ENCODE measurements around the gene CDKL1. TPM values are rescaled to one million over a fixed set of nuclear protein-coding genes. Genes with fewer than 3 reads are reported as not detected.
A peak's percentile ranks its signal among the peaks of the same experiment; 100 is the strongest.
"Not testable (repeated sequence)": the region's sequence is repeated elsewhere in the genome, so short reads cannot be mapped to it uniquely, and the experiment has no call there.

The CDKL1 gene
- polyA plus RNA-seq, 1 donor: 4.6 TPM

- H3K9me3 ChIP-seq (ENCODE audit: control insufficient read depth, low read depth, low read length); H3K4me1 ChIP-seq (ENCODE audit: control insufficient read depth, insufficient read depth, low read length); DNase-seq; H3K4me3 ChIP-seq (ENCODE audit: low read length); H3K27me3 ChIP-seq (ENCODE audit: control insufficient read depth, insufficient read depth, low read length); H3K36me3 ChIP-seq (ENCODE audit: control insufficient read depth, insufficient read depth, low read length); H3K27ac ChIP-seq (ENCODE audit: low read length): not testable (repeated sequence)
- 100% methylated on average over 2 of the region's 3 CpGs for WGBS (ENCODE audit: insufficient coverage, low lambda C conversion rate)
These were observed 82.6 kb downstream of the CDKL1 start for GRCh38 chr14:50314098-50314497.

GRCh38 chr14:50312734-50313054, 84.0 kb downstream of the CDKL1 start:
- Histone ChIP-seq H3K36me3 (ENCODE audit: control insufficient read depth, insufficient read depth, low read length) (peaks cover 3% of the 10 kb centered on the region), H3K9me3 (ENCODE audit: control insufficient read depth, low read depth, low read length) (no peaks in the 10 kb centered on the region), H3K27ac (ENCODE audit: low read length) (peak overlapping the region; percentile 94), H3K4me3 (ENCODE audit: low read length) (peak overlapping the region; percentile 92), H3K27me3 (ENCODE audit: control insufficient read depth, insufficient read depth, low read length) (no peaks in the 10 kb centered on the region), H3K4me1 (ENCODE audit: control insufficient read depth, insufficient read depth, low read length) (peaks cover 3% of the 10 kb centered on the region)
- no peak for DNase-seq
- no CpG with 5 or more reads among the region's 18 CpGs for WGBS (ENCODE audit: insufficient coverage, low lambda C conversion rate)

GRCh38 chr14:50311972-50312733, 84.5 kb downstream of the CDKL1 start, which contains the start of the genes DMAC2L and L2HGDH:
Gene DMAC2L (plus strand): TSS chr14:50312324. CDS start chr14:50321488, 9,164 bp downstream.
Gene L2HGDH (minus strand): TSS chr14:50312229. CDS start chr14:50312150, 79 bp downstream.
- H3K36me3 ChIP-seq (ENCODE audit: control insufficient read depth, insufficient read depth, low read length): peaks cover 3% of the 10 kb centered on the region
- H3K4me1 ChIP-seq (ENCODE audit: control insufficient read depth, insufficient read depth, low read length): peaks cover 3% of the 10 kb centered on the region
- H3K27ac ChIP-seq (ENCODE audit: low read length): peak within 1 kb of the TSS; percentile 94
- H3K9me3 ChIP-seq (ENCODE audit: control insufficient read depth, low read depth, low read length): no peaks in the 10 kb centered on the region
- H3K27me3 ChIP-seq (ENCODE audit: control insufficient read depth, insufficient read depth, low read length): no peaks in the 10 kb centered on the region
- WGBS (ENCODE audit: insufficient coverage, low lambda C conversion rate): no CpG with 5 or more reads among the region's 83 CpGs
- DNase-seq: peak; percentile 95 to 98
- peak within 1 kb of the TSS; percentile 92 for H3K4me3 ChIP-seq (ENCODE audit: low read length)

GRCh38 chr14:50311337-50311971, 85.2 kb downstream of the CDKL1 start:
- H3K4me3 ChIP-seq (ENCODE audit: low read length): peak overlapping the region; percentile 92
- no peaks in the 10 kb centered on the region for H3K9me3 ChIP-seq (ENCODE audit: control insufficient read depth, low read depth, low read length)
- H3K27me3 ChIP-seq (ENCODE audit: control insufficient read depth, insufficient read depth, low read length): no peaks in the 10 kb centered on the region
- peaks cover 3% of the 10 kb centered on the region for H3K4me1 ChIP-seq (ENCODE audit: control insufficient read depth, insufficient read depth, low read length)
- no peak for DNase-seq
- peak overlapping the region; percentile 94 for H3K27ac ChIP-seq (ENCODE audit: low read length)
- WGBS (ENCODE audit: insufficient coverage, low lambda C conversion rate): no CpG with 5 or more reads among the region's 18 CpGs
- H3K36me3 ChIP-seq (ENCODE audit: control insufficient read depth, insufficient read depth, low read length): peaks cover 3% of the 10 kb centered on the region

DNA sequence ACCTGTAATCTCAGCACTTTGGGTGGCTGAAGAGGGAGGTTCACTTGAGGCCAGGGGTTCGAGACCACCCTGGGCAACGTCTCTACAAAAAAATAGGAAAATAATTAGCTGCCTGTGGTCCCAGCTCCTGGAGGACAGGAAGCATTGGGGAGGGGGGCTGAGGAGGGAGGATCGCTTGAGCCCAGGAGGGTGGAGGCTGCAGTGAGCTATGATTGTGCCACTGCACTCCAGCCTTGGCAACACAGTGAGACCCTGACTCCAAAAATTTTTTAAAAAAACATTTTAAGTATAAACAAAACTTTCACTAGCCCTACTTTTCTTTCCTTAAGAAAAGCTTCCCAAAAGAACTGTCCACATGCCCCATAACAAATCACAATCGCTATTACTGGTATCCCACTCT, 86.2 kb downstream of the CDKL1 start:
- 100% methylated on average over 1 of the region's 4 CpGs for WGBS (ENCODE audit: insufficient coverage, low lambda C conversion rate)
- Histone ChIP-seq H3K4me3 (ENCODE audit: low read length) (no peak overlapping the region), H3K4me1 (ENCODE audit: control insufficient read depth, insufficient read depth, low read length) (peaks cover 3% of the 10 kb centered on the region), H3K9me3 (ENCODE audit: control insufficient read depth, low read depth, low read length) (no peaks in the 10 kb centered on the region), H3K27ac (ENCODE audit: low read length) (no peak overlapping the region), H3K36me3 (ENCODE audit: control insufficient read depth, insufficient read depth, low read length) (peaks cover 3% of the 10 kb centered on the region), H3K27me3 (ENCODE audit: control insufficient read depth, insufficient read depth, low read length) (no peaks in the 10 kb centered on the region)
- no peak for DNase-seq

DNA sequence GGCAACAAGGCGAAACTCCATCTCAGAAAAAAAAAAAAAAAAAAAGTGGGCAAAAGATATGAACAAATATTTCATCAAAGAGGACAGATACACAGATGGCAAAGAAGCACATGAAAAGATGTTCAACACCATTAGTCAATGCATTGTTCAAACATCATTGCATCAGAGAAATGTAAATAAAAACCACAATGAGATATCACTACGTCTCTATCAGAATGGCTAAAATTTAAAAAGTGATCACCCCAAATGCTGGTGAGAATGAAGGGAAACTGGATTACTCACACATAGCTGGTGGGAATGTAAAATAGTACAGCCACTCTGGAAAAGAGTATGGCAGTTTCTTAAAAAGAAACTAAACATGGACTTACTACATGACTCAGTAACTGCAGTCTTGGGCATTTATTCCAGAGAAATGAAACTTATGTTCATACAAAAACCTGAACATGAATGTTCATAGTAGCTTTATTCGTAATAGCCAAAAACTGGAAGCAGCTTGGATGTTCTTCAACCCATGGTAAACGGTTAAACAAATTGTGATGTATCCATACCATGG, 88.2 kb downstream of the CDKL1 start:
- no peaks in the 10 kb centered on the region for H3K27me3 ChIP-seq (ENCODE audit: control insufficient read depth, insufficient read depth, low read length)
- H3K36me3 ChIP-seq (ENCODE audit: control insufficient read depth, insufficient read depth, low read length): no peaks in the 10 kb centered on the region
- no peak for DNase-seq
- peaks cover 5% of the 10 kb centered on the region for H3K4me1 ChIP-seq (ENCODE audit: control insufficient read depth, insufficient read depth, low read length)
- no peak overlapping the region for H3K4me3 ChIP-seq (ENCODE audit: low read length)
- no peak overlapping the region for H3K27ac ChIP-seq (ENCODE audit: low read length)
- no peaks in the 10 kb centered on the region for H3K9me3 ChIP-seq (ENCODE audit: control insufficient read depth, low read depth, low read length)
- 100% methylated on average over 1 of the region's 4 CpGs for WGBS (ENCODE audit: insufficient coverage, low lambda C conversion rate)

- Histone ChIP-seq H3K9me3 (ENCODE audit: control insufficient read depth, low read depth, low read length) (no peaks in the 10 kb centered on the region), H3K4me3 (ENCODE audit: low read length) (no peak overlapping the region), H3K27ac (ENCODE audit: low read length) (peak overlapping the region; percentile 50), H3K36me3 (ENCODE audit: control insufficient read depth, insufficient read depth, low read length) (no peaks in the 10 kb centered on the region), H3K27me3 (ENCODE audit: control insufficient read depth, insufficient read depth, low read length) (no peaks in the 10 kb centered on the region), H3K4me1 (ENCODE audit: control insufficient read depth, insufficient read depth, low read length) (peaks cover 2% of the 10 kb centered on the region)
- WGBS (ENCODE audit: insufficient coverage, low lambda C conversion rate): 100% methylated on average over 2 of the region's 8 CpGs
- DNase-seq: peak; percentile 83 to 89
These were observed 92.8 kb downstream of the CDKL1 start for GRCh38 chr14:50303744-50304471.

DNA sequence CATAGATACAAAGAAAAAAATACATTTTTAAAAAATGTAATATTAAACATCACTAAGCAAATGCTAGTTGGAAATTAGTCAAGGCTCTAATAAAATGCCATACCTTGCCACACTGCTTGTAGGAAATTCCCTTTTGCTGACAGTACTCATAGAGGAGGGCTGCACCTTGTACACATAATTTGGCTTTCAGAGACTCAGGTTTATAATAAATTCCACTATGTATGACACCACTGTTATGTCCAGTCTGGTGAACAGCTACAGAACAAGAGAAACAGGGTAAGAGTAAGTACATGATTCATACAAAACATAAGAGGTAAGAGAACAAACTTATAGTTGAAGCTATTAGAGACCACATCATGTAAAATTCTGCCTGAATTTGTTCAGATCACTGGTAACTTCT, 94.8 kb downstream of the CDKL1 start:
- no peak for DNase-seq
- Histone ChIP-seq H3K4me1 (ENCODE audit: control insufficient read depth, insufficient read depth, low read length) (peaks cover 2% of the 10 kb centered on the region), H3K27ac (ENCODE audit: low read length) (no peak overlapping the region), H3K27me3 (ENCODE audit: control insufficient read depth, insufficient read depth, low read length) (no peaks in the 10 kb centered on the region), H3K9me3 (ENCODE audit: control insufficient read depth, low read depth, low read length) (no peaks in the 10 kb centered on the region), H3K36me3 (ENCODE audit: control insufficient read depth, insufficient read depth, low read length) (no peaks in the 10 kb centered on the region), H3K4me3 (ENCODE audit: low read length) (no peak overlapping the region)

- H3K36me3 ChIP-seq (ENCODE audit: control insufficient read depth, insufficient read depth, low read length): no peaks in the 10 kb centered on the region
- no peak overlapping the region for H3K4me3 ChIP-seq (ENCODE audit: low read length)
- no peak overlapping the region for H3K27ac ChIP-seq (ENCODE audit: low read length)
- H3K9me3 ChIP-seq (ENCODE audit: control insufficient read depth, low read depth, low read length): no peaks in the 10 kb centered on the region
- no CpG with 5 or more reads among the region's 2 CpGs for WGBS (ENCODE audit: insufficient coverage, low lambda C conversion rate)
- H3K27me3 ChIP-seq (ENCODE audit: control insufficient read depth, insufficient read depth, low read length): no peaks in the 10 kb centered on the region
- DNase-seq: no peak
- H3K4me1 ChIP-seq (ENCODE audit: control insufficient read depth, insufficient read depth, low read length): peaks cover 2% of the 10 kb centered on the region
These were observed 97.1 kb downstream of the CDKL1 start for GRCh38 chr14:50299585-50299984.

GRCh38 chr14:50290306-50290705, 106.4 kb downstream of the CDKL1 start:
- Histone ChIP-seq H3K4me3 (ENCODE audit: low read length) (no peak overlapping the region), H3K9me3 (ENCODE audit: control insufficient read depth, low read depth, low read length) (no peaks in the 10 kb centered on the region), H3K4me1 (ENCODE audit: control insufficient read depth, insufficient read depth, low read length) (no peaks in the 10 kb centered on the region), H3K36me3 (ENCODE audit: control insufficient read depth, insufficient read depth, low read length) (peaks cover 7% of the 10 kb centered on the region), H3K27me3 (ENCODE audit: control insufficient read depth, insufficient read depth, low read length) (no peaks in the 10 kb centered on the region), H3K27ac (ENCODE audit: low read length) (no peak overlapping the region)
- WGBS (ENCODE audit: insufficient coverage, low lambda C conversion rate): 100% methylated on average over 4 of the region's 5 CpGs
- no peak for DNase-seq

All from large intestine (tissue), 3 donors.